Inflammatory macrophage (primary cell): ENCODE data around the gene C9orf72.

ENCODE experiments used
- DNase-seq, 2 donors: peaks; one replicate each; pipeline ENCODE4 v3.0.0-alpha.2; 2020 to 2022

Gene C9orf72

DNA sequence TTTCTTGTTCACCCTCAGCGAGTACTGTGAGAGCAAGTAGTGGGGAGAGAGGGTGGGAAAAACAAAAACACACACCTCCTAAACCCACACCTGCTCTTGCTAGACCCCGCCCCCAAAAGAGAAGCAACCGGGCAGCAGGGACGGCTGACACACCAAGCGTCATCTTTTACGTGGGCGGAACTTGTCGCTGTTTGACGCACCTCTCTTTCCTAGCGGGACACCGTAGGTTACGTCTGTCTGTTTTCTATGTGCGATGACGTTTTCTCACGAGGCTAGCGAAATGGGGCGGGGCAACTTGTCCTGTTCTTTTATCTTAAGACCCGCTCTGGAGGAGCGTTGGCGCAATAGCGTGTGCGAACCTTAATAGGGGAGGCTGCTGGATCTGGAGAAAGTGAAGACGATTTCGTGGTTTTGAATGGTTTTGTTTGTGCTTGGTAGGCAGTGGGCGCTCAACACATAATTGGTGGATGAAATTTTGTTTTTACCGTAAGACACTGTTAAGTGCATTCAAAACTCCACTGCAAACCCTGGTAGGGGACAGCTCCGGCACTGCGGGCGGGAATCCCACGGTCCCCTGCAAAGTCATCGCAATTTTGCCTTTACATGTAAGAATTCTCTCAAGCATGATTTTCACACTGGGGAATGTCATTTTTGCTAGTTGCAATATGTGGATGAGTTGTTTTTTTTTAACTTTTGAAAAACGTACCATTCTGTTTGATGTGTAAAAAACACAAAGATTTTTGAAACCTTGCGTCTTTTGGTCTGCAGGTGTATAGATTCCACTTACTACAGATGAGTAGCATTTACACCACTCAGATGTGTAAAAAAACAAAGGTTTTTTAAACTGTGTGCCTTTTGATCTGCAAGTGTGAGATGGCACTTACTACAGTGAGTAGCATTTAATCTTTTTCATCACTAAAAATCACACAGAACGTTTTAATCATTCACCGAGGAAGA, 631 bp upstream of the C9orf72 start:
- DNase-seq, result peak; percentile 100

- DNase-seq, result peak; percentile 98 to 99
Observed at GRCh38 chr9:27572566-27572917, 739 bp downstream of the C9orf72 start.

GRCh38 chr9:27572061-27572460, 1.2 kb downstream of the C9orf72 start:
- peak in 1 of 2 donors; percentile 38 for DNase-seq

GRCh38 chr9:27571011-27571410, 2.3 kb downstream of the C9orf72 start:
- DNase-seq, result peak; percentile 54 to 58

DNA sequence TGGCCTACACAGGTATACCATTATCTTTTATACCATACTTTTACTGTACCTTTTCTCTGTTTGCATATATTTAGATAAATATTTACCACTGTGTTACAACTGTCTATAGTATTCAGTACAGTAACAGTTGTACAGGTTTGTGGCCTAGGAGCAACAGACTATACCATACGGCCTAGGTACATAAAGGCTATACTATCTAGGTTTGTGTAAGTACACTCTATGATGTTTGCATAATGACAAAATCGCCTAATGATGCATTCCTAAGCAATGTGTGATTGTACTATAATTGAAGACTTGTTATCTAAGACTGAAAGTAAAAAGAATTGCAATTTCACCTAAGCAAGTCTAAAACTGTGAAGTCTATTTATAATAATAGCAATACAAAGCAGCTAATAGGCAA, 3.9 kb downstream of the C9orf72 start:
- DNase-seq, result no peak

DNA sequence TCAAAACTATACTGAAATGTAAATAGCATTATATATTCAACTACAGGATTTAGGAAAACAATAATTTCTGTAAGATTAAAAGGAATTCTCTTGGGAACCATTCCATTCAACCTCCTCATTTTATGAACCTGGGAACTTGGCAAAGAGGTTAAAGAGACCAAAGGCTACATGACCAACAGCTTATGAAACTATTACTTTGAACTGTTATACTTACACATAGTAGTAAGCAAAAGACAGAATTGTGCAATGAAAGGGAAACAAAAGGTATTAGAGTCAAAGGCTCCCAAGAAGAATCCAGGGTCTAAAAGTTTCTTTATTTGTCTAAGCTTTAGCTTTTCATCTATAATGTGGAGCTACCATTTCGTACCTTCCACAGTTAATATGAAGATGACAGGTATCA, 7.2 kb downstream of the C9orf72 start:
- DNase-seq, result peak in 1 of 2 donors; percentile 36

DNA sequence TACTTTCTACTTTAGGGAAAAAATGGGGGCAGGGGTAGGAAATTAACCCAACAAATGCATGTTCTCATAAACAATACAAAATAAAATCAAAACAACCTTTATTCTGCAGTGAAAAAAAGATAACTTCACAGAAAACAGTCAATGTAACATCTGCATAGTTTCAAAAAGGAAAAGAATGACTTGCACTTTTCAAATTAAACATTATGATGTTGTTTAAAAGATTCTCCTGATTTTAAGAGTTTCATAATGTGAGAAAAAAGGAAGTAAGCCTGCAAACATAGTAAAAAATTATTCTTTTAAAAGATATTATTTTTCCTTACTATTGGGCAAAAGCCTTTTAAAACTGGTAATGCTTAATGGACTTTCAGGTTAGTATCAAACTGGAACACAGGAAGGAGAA, 7.6 kb downstream of the C9orf72 start:
- peak in 1 of 2 donors; percentile 63 for DNase-seq

DNA sequence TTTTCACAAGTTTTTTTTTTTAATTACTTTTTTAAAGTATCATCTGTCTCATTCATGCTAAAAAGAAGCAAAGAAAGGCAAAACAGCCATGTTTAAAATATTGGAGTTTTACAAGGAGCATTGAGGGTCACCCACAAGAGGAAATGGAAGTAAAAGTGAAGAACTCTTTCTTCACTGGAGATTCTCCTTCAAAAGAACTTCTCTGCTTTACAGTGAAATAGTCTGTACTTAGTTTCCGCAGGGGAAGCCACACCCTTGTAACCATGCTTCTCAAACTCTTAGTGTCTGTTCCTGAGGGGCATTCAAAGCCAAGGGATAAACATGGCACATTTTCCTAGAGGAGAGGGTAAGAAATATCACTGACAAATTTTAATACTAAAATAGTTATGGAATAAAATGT, 8.6 kb downstream of the C9orf72 start:
- peak; percentile 74 to 88 for DNase-seq

DNA sequence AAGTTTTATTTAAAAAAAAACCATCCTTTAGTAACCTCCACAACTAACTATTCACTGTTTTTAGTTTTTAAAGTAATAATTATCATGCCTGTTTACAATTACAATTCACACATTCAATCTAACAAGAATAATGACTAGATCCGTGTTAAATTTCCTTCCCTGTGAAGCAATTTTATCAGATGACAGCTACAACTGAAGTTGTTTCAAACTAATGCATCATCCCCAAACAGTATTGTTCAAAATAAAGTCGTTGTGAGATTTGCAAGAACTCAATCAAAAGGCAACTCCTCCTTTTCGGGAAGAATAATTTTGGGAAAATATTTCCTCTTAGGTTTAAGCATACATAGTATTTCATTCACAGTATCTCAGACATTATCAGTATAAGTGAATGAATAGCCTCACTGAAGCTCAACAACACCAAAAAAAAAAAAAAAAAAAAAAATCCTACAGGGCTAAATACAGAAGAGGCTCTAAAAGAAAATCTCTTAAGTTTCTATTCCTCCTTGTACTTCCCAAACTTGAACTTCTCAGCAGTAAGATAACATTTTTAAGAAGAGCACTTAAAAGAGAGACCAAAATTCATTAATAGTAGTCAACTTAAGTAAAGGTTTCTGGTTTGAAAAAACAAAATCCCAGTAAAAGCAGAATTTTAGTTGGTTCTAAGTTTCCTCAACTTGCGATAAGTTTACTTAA, 9.4 kb downstream of the C9orf72 start:
- DNase-seq, result peak; percentile 48 to 66

DNA sequence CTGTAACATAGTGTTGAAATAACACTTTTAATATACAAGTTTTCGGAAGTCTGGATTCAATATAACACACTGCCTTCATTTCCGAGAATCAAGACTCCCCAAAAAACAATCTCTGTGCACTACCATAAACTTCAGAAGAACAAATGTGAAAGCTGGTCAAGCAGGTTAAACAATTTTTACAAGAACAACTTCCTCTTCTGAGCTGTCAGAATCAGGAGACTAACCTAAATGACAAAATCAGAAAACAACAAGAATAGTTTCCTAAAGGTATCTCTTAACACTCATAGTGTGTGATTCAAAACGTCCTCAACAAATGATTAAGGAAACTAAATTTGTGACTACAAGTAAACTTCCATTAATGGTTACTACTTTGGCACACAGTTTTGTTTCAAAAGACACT, 11.6 kb downstream of the C9orf72 start:
- DNase-seq, result no peak

GRCh38 chr9:27560457-27560856, 12.8 kb downstream of the C9orf72 start:
- DNase-seq, result no peak

GRCh38 chr9:27558307-27558706, 15.0 kb downstream of the C9orf72 start:
- no peak for DNase-seq

DNA sequence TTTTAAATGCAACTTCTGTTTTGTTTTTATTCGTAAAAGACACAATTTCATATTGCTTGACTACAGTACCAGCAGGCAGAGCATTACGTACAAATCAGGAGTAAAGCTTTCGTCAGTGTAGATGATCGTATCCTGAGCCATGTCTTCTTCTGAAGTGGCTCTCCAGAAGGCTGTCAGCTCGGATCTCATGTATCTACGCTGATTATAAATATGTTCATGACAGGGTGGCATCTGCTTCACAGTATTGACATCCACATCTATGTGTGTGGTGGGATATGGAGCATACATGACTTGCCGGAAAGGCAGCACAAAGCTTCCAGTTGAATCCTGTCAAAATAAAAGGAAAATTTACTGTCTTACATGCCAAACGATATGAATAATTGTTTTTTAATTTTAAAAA, 16.8 kb downstream of the C9orf72 start:
- no peak for DNase-seq

DNA sequence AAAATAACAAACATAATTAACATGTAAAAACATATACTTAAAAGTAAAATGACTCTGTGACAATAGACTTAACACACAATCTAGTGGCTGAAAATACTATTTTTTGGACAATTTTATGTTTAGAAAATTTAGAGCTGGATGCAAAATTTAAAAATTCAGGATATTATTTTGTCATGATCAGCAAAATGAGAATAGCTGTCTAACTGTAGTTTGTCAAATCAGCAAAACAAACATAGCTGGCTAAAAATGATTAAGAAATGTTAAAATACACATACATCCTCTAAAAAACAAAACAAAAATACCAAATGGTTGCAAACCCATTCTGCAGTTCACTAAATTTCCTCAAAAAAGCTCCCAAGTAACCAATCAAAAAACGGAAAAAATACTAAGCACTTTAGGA, 18.6 kb downstream of the C9orf72 start:
- no peak for DNase-seq

DNA sequence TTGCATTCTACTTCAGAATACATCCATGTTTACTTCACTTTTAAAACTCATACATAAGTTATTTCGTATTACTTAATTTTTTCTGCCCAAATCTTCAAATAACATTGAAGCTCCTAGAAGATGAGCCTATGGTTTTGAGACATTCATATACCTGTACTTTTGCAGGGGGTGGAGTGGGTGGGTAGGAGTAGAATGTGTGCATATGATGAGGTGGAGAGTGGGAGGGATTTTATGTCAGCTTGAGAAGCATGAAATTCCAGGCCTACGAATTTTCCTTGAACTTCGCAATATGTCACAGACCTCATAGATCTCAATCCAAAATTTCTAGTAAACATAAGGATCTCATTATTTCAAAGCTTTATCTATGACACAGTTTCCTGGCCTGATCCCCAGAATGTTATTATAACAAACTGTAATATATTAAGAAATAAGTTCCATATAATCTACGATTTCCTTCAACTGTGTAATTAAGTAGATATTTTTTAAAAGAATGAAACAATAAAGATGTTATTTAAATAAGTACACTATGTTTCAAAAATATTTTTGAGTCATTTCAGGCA, 24.0 kb downstream of the C9orf72 start:
- DNase-seq, result no peak

DNA sequence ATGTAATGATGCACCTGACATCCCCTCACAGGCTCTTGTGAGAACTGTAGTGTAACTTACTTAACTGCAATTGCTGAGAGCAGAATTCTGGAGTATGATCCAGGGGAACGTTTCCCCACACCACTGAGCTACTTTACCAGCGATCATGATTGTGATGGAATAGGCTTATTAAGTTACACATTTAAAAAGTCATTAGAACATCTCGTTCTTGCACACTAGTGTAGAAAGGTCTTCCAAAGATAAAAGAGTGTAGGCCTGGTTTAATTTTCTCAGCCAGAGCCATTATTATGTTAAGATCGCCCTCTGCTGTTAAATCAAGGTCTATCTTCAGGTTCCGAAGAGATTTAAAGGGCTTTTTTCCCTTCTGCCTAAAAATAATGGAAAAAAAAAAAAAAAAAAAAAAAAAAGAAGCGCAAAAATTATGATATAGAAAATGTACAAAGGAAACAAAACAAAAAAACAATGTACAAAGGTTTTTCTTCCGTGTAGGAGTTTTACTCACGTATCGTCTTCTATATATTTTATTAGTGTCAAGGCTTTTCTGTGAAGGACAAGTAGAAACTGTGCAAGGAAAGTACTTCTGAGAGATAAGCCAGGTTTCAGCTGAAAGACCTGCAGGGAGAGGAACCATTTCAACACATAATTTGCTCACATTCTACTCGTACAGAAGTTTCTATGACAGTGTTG, 25.1 kb downstream of the C9orf72 start:
- DNase-seq, result peak; percentile 54 to 62

GRCh38 chr9:27545471-27545870, 27.8 kb downstream of the C9orf72 start:
- peak; percentile 18 to 45 for DNase-seq

GRCh38 chr9:27542508-27542907, 30.8 kb downstream of the C9orf72 start:
- DNase-seq, result no peak

- DNase-seq, result no peak
Observed at GRCh38 chr9:27541740-27542139, 31.5 kb downstream of the C9orf72 start.

GRCh38 chr9:27540502-27540901, 32.8 kb downstream of the C9orf72 start:
- no peak for DNase-seq

DNA sequence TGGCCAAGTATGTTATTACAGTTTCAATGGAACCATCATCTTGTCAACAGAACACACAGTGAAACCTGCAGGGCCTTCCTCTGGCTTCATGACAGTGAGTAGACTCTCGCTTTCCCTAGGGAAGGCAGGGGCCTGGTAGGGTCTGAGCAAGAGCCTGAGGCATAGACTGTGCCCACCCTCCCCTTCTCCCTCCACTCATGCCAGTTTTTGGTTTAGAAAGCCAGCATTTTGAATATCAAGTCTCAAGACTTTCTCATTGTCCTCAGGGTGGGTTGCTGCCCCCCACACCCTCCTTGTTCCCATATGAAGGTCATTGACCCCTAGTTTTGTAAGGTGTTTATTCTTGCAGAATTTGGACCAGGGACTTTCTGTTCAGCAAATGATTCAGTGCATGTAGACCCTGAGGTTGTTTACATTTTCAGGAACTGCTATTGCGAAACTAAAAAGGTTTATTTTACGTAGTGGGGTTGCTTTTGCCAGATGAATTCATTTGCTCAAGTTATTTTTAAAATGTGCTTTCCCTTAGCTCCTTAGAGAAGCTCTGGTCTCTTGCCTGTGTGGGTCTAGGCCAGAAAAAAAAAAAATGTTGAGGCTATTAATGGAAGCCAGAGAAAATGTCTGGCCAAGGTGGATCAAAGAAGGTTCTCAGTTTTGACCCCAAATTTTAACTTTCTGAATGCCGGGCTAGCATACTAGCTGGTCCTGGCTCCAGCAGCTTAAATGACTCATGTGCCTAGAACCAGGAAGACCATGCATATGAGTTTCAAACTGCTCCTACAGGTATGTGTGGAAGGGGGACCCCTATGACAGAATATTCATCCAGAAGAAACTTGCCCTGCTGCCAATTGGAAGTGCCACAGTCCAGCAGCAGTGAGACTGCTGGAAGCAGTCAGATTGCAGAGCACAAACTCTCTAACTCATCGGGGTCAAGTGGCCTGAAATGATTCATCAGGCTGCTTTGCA, 33.5 kb downstream of the C9orf72 start:
- peak; percentile 25 to 47 for DNase-seq

GRCh38 chr9:27538647-27539046, 34.6 kb downstream of the C9orf72 start:
- DNase-seq, result no peak
